Natural killer cell (primary cell): ENCODE results near the gene GFER. TPM values are rescaled to one million over a fixed set of nuclear protein-coding genes. Genes with fewer than 3 reads are reported as not detected.

Experiments
- ATAC-seq, 3 donors: fragments of 150-1000 bp in 2 of 3; fragments of 200-7000 bp in 1 of 3; cut with Tn5 transposase; 1 replicate in 1 of 3; 2 replicates in 2 of 3; pipeline ENCODE4 v1.10.0; 2021; ENCODE audit warnings: mild to moderate bottlenecking in 2 of 3, moderate library complexity in 2 of 3
- DNase-seq, 2 donors: peaks; one replicate each; pipeline versions ENCODE4 v3.0.0 to v3.0.0-alpha.2; 2013 to 2021; ENCODE audit warnings: mixed read lengths in 1 of 2
- H3K27ac ChIP-seq: one replicate; pipeline ENCODE4 v1.5.1; 2013; ENCODE audit warnings: mild to moderate bottlenecking, low read length
- H3K27me3 ChIP-seq: one replicate; pipeline ENCODE4 v1.6.1; 2013; ENCODE audit warnings: low read length; ENCODE audit not compliant: control insufficient read depth, insufficient read depth
- H3K36me3 ChIP-seq: one replicate; pipeline ENCODE4 v1.6.1; 2013; ENCODE audit warnings: low read length; ENCODE audit not compliant: control insufficient read depth, insufficient read depth
- H3K4me1 ChIP-seq: one replicate; pipeline ENCODE4 v1.6.1; 2013; ENCODE audit warnings: low read length; ENCODE audit not compliant: control insufficient read depth, insufficient read depth
- H3K4me3 ChIP-seq: one replicate; pipeline ENCODE4 v1.5.1; 2013; ENCODE audit warnings: low read length
- H3K9me3 ChIP-seq: one replicate; pipeline ENCODE4 v1.6.1; 2013; ENCODE audit warnings: low read length; ENCODE audit not compliant: control insufficient read depth, insufficient read depth
- H3K27ac Mint-ChIP-seq, 2 donors: one replicate each; pipeline ENCODE4 v1.8.0; 2022; ENCODE audit warnings: mild to moderate bottlenecking in 2 of 2, mixed read lengths in 2 of 2, moderate library complexity in 1 of 2
- H3K27me3 Mint-ChIP-seq, 2 donors: one replicate each; pipeline ENCODE4 v1.8.0; 2022; ENCODE audit warnings: low read depth in 2 of 2, mixed read lengths in 2 of 2
- H3K36me3 Mint-ChIP-seq: one replicate; pipeline ENCODE4 v1.8.0; 2022; ENCODE audit warnings: mixed read lengths
- H3K4me1 Mint-ChIP-seq, 2 donors: one replicate each; pipeline ENCODE4 v1.8.0; 2022; ENCODE audit warnings: mixed read lengths in 2 of 2
- H3K4me3 Mint-ChIP-seq: one replicate; pipeline ENCODE4 v1.8.0; 2022; ENCODE audit warnings: mild to moderate bottlenecking, moderate library complexity, mixed read lengths
- H3K9me3 Mint-ChIP-seq, 2 donors: one replicate each; pipeline ENCODE4 v1.8.0; 2022; ENCODE audit warnings: mixed read lengths in 2 of 2
- CTCF ChIP-seq: fragments of 200-600 bp; IDR thresholded peaks from one replicate; pipeline ENCODE4 v1.8.0; 2022; ENCODE audit warnings: antibody characterized with exemption
- WGBS: methylation state at CpG from one replicate; pipeline ENCODE4 v1.1.7; 2013; ENCODE audit warnings: missing lambda C conversion rate; ENCODE audit not compliant: insufficient coverage; 5-methylcytosine and 5-hydroxymethylcytosine counted together
- intact Hi-C: fragments of 100-400 bp; cut with micrococcal nuclease; formaldehyde crosslinking; loops from one replicate; pipeline ENCODE4 v1.14.2; 2022
- total RNA-seq, 4 donors: library from RNA; stranded (reverse); fragments of 120-200 nt in 1 of 4; gene quantifications; one replicate each; pipeline versions ENCODE4 v1.2.3 to v1.2.4, GENCODE V29; 2013 to 2022

Gene GFER
- total RNA-seq, 3 donors from 2014 or later (not counting 1 experiment from before 2014, with no cell fraction given) = 23.8 to 29.5 (median 24.6) TPM

DNA sequence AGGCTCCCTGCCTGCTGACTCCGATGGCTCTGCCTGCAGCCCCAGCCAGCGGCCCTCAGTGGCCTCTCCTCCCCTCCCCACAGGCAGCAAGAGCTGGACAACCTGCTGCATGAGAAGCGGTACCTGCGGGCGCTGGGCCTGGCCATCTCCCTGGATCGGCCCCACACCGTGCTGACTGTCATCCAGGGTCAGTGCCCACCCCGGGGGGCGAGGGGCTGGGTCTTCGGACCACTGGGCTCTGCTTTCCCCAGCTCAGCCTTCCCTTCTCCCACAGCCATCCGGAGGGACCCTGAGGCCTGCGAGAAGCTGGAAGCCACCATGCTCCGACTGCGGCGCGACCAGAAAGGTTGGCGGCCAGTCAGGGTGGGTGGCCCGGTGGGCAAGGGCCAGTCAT is 6.1 kb upstream of the GFER start:
- WGBS = 98% methylated on average over 18 of the region's 18 CpGs
- H3K4me1 ChIP-seq = peaks cover 11% of the 10 kb centered on the region
- no peaks in the 10 kb centered on the region for H3K36me3 Mint-ChIP-seq

DNA sequence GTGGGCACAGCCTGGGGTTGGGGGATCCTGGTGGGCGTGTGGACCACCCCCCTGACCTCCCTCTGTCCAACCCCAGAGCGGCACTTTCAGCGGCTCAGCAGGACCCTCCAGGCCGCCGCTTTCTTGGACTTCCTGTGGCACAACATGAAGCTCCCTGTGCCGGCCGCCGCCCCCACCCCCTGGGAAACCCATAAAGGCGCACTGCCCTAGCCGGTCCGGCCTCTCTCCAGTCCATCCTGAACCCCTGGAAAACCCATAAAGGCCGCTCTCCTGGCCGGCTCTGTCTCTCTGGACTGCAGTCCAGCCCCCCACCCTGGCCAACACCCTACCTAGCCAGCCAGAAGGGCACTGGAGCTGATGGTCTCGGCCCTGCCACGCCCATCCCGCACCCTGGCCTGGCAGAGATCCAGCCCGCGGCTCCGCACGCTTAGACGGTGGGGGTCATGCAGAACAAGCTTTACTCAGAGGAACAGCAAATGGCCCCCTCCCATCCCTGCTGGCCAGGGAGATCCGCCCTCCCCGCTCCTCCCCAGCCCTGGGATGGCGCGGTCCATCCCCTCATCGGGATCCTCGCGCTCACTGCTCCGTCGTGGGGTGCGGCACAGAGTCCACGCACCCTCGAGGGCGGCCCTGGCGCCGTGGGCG is 5.4 kb upstream of the GFER start:
- no peak overlapping the region for H3K27ac ChIP-seq
- H3K4me1 Mint-ChIP-seq = peaks cover 0 to 4% of the 10 kb centered on the region in 2 donors
- H3K27me3 Mint-ChIP-seq = peaks cover 0 to 12% of the 10 kb centered on the region in 2 donors
- no peaks in the 10 kb centered on the region for H3K36me3 Mint-ChIP-seq
- H3K4me3 ChIP-seq = no peak overlapping the region
- WGBS = 94% methylated on average over 37 of the region's 37 CpGs
- intact Hi-C loops = no loop called here
- no peaks in the 10 kb centered on the region for H3K9me3 Mint-ChIP-seq
- no peak for ATAC-seq
- H3K27ac Mint-ChIP-seq = no peak overlapping the region
- H3K27me3 ChIP-seq = peaks cover 31% of the 10 kb centered on the region
- DNase-seq = no peak
- no peak overlapping the region for H3K4me3 Mint-ChIP-seq
- peaks cover 13% of the 10 kb centered on the region for H3K4me1 ChIP-seq
- peaks cover 42% of the 10 kb centered on the region for H3K36me3 ChIP-seq
- TF ChIP-seq CTCF = no peak
- no peaks in the 10 kb centered on the region for H3K9me3 ChIP-seq

More for the DNA sequence above, 6.1 kb upstream of the GFER start:
- ATAC-seq = no peak
- intact Hi-C loops = no loop called here
- Histone ChIP-seq H3K27me3 (peaks cover 29% of the 10 kb centered on the region), H3K36me3 (peaks cover 42% of the 10 kb centered on the region), H3K27ac (no peak overlapping the region), H3K4me3 (no peak overlapping the region), H3K9me3 (no peaks in the 10 kb centered on the region)
- Mint-ChIP-seq H3K27me3 (peaks cover 0 to 8% of the 10 kb centered on the region in 2 donors), H3K9me3 (no peaks in the 10 kb centered on the region), H3K27ac (no peak overlapping the region), H3K4me3 (no peak overlapping the region), H3K4me1 (peaks cover under 1 to 3% of the 10 kb centered on the region in 2 donors)
- DNase-seq = no peak
- TF ChIP-seq CTCF = no peak

DNA sequence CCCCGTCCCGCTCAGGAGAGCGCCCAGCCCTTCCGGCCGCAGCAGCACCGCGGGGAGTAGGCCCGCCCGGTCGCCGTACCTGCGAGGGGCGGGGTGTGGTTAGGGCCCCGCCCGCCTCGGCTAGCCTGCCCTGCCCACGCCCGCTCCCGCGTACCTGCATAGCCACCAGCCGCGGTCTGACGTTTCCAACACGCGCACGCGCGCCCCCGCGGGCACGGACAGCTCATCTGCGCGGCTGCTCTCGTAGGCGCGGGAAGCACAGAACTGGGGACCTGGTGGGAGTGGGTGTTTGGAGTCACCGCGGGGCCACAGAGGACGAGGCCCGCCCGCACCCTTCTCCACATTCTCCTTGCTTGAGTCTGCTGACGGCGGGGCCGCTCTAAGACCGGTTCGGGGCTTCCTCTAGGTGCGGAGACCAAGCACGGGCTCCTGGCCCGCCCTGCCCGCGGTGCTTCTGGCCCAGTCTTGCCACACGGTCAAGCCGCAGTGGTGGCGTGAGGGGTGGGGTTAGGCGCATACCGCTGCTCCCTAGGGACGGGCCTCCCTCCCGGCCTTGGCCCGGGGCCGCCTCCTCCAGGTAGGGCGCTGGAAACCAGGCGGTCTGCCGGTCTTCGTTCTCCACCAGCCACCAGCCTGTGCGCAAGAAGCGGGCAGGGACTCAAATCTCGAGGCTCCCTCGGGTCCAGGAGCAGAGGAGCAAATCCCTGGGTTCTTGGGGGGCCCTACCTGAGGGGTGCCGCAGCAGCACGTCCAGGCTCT is 4.5 kb upstream of the GFER start:
- Mint-ChIP-seq H3K27ac (no peak overlapping the region), H3K36me3 (no peaks in the 10 kb centered on the region), H3K27me3 (peaks cover 0 to 12% of the 10 kb centered on the region in 2 donors), H3K9me3 (no peaks in the 10 kb centered on the region), H3K4me3 (no peak overlapping the region), H3K4me1 (peaks cover under 1 to 4% of the 10 kb centered on the region in 2 donors)
- TF ChIP-seq CTCF = no peak
- WGBS = 28% methylated on average over 70 of the region's 70 CpGs
- Histone ChIP-seq H3K4me1 (peaks cover 14% of the 10 kb centered on the region), H3K27me3 (peaks cover 31% of the 10 kb centered on the region), H3K36me3 (peaks cover 39% of the 10 kb centered on the region), H3K9me3 (no peaks in the 10 kb centered on the region), H3K4me3 (no peak overlapping the region), H3K27ac (no peak overlapping the region)
- ATAC-seq = no peak
- intact Hi-C loops = no loop called here
- peak in 1 of 2 donors; percentile 34 for DNase-seq
